ENCODE results near the gene RIMKLA.

- TF ChIP-seq CTCF (IDR thresholded peaks at IDR 0.05), result no peak
- no peak for TF ChIP-seq EP300 (IDR thresholded peaks at IDR 0.05; ENCODE audit: low read depth)
- no peak for TF ChIP-seq POLR2A (IDR thresholded peaks at IDR 0.05)
- TF ChIP-seq POLR2AphosphoS5 (IDR thresholded peaks at IDR 0.05), result no peak
These were observed 15.5 kb upstream of the RIMKLA start for GRCh38 chr1:42365118-42365517.
